Aorta (tissue), 5 donors: ENCODE results near the gene NELL1. TPM values are rescaled to one million over a fixed set of nuclear protein-coding genes. Genes with fewer than 3 reads are reported as not detected.

ENCODE experiments used
- ATAC-seq: fragments of 200-7000 bp; cut with Tn5 transposase; one replicate; pipeline ENCODE4 v1.9.1; 2022; ENCODE audit warnings: moderate library complexity; ENCODE audit not compliant: low FRiP score
- DNase-seq, 2 donors: peaks; one replicate each; pipeline ENCODE4 v3.0.0-alpha.2; 2020
- H3K27ac ChIP-seq, 2 donors: one replicate each; pipeline ENCODE4 v1.5.1; 2013; ENCODE audit warnings: low read length in 2 of 2, mild to moderate bottlenecking in 2 of 2, moderate library complexity in 2 of 2, control low read depth in 1 of 2, inconsistent platforms in 1 of 2, low read depth in 1 of 2
- H3K27me3 ChIP-seq, 2 donors: one replicate each; pipeline ENCODE4 v1.6.1; 2013; ENCODE audit warnings: control low read depth in 1 of 2, low read length in 1 of 2, mild to moderate bottlenecking in 1 of 2, moderate library complexity in 1 of 2; ENCODE audit not compliant: insufficient read depth in 2 of 2, control insufficient read depth in 1 of 2
- H3K36me3 ChIP-seq, 2 donors: one replicate each; pipeline ENCODE4 v1.6.1; 2013; ENCODE audit warnings: control low read depth in 1 of 2, low read length in 1 of 2, mild to moderate bottlenecking in 1 of 2; ENCODE audit not compliant: insufficient read depth in 2 of 2, control insufficient read depth in 1 of 2
- H3K4me1 ChIP-seq, 2 donors: one replicate each; pipeline ENCODE4 v1.6.1; 2013; ENCODE audit warnings: low read length in 2 of 2, control low read depth in 1 of 2, mild to moderate bottlenecking in 1 of 2, moderate library complexity in 1 of 2; ENCODE audit not compliant: insufficient read depth in 2 of 2, control insufficient read depth in 1 of 2
- H3K4me3 ChIP-seq, 2 donors: one replicate each; pipeline ENCODE4 v1.5.1; 2013; ENCODE audit warnings: low read length in 2 of 2, control low read depth in 1 of 2, mild to moderate bottlenecking in 1 of 2
- H3K9me3 ChIP-seq: one replicate; pipeline ENCODE4 v1.6.1; 2013; ENCODE audit warnings: mild to moderate bottlenecking, low read length; ENCODE audit not compliant: control insufficient read depth
- WGBS, 2 donors: extraction: QIAGEN DNeasy Blood & Tissue Kit; methylation state at CpG; one replicate each; pipeline ENCODE4 v1.1.7; 2013; 5-methylcytosine and 5-hydroxymethylcytosine counted together
- intact Hi-C, 2 donors: fragments of 100-400 bp; cut with DNase I; formaldehyde crosslinking; loops; one replicate each; pipeline versions ENCODE4 v1.14.2 to v1.15.0; 2022
- polyA plus RNA-seq, 2 donors: library from polyadenylated mRNA; stranded (reverse); fragments of 200-250 nt; gene quantifications; one replicate each; pipeline ENCODE4 v1.2.3, GENCODE V29; 2013
- total RNA-seq, 2 donors: library from RNA; stranded (reverse); fragmentation: NEBNext Ultra II Directional; extraction: Animal tissue kit (Norgen Biotek cat#: 25700); gene quantifications; one replicate each; pipeline ENCODE4 v1.2.1, GENCODE V29; 2021
- donor health status: healthy with polysubstance abuse.
- donor health status: Bipolar disorder and iron deficiency.
- donor health status: DM: no; HTN: no; CAD: no.
- donor health status: DM: no; HTN: no; CAD: no.
- donor health status: DM: yes; HTN: yes; CAD: no.

The NELL1 gene
- total and polyA plus RNA-seq, 4 donors = 0.88 TPM; not detected in 3

DNA sequence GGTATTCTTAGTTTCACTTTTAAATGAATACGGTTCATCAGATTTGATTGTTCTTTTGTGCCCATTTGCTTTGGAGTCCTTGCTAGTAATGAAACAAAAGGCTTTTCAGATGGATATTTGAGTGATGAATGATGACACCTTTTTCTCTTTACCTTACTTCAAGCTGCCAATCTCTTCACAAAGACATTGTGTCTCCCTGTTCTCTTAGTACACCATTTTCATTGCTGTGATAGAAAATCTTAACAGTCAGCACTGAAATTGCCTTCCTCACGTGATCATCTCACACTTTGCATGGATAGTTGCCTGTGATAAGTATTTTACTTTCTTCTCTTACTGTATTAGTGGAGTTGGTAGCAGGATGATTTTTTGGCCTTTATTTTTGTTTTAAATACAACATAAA is 396.6 kb downstream of the NELL1 start:
- H3K4me3 ChIP-seq = no peak overlapping the region
- intact Hi-C loops = no loop called here

GRCh38 chr11:21068886-21069285 is 399.5 kb downstream of the NELL1 start:
- no peaks in the 10 kb centered on the region for H3K36me3 ChIP-seq
- no peak overlapping the region for H3K4me3 ChIP-seq
- no peaks in the 10 kb centered on the region for H3K4me1 ChIP-seq
- no peak overlapping the region for H3K27ac ChIP-seq
- H3K27me3 ChIP-seq = peaks cover 0 to 2% of the 10 kb centered on the region in 2 donors
- ATAC-seq (no peak), DNase-seq (no peak)
- no peaks in the 10 kb centered on the region for H3K9me3 ChIP-seq
- intact Hi-C loops = no loop called here
- 63 to 64% methylated on average over 3 of the region's 3 CpGs for WGBS, 2 donors

More for the DNA sequence above, 396.6 kb downstream of the NELL1 start:
- DNase-seq (no peak), ATAC-seq (no peak)
- no peaks in the 10 kb centered on the region for H3K4me1 ChIP-seq
- H3K9me3 ChIP-seq = peaks cover 2% of the 10 kb centered on the region
- no peaks in the 10 kb centered on the region for H3K36me3 ChIP-seq
- 58 to 68% methylated on average over 2 of the region's 2 CpGs for WGBS, 2 donors
- H3K27ac ChIP-seq = no peak overlapping the region
- H3K27me3 ChIP-seq = no peaks in the 10 kb centered on the region

GRCh38 chr11:21069909-21070308 is 400.5 kb downstream of the NELL1 start:
- Histone ChIP-seq H3K36me3 (no peaks in the 10 kb centered on the region), H3K4me1 (no peaks in the 10 kb centered on the region), H3K4me3 (no peak overlapping the region), H3K27ac (no peak overlapping the region), H3K27me3 (peaks cover 0 to 2% of the 10 kb centered on the region in 2 donors), H3K9me3 (no peaks in the 10 kb centered on the region)
- ATAC-seq (no peak), DNase-seq (no peak)
- WGBS, 2 donors = 52 to 57% methylated on average over 5 of the region's 5 CpGs
- intact Hi-C loops = no loop called here

- ATAC-seq = no peak
- H3K27ac ChIP-seq = no peak overlapping the region
- H3K27me3 ChIP-seq = peaks cover 0 to 2% of the 10 kb centered on the region in 2 donors
- no peaks in the 10 kb centered on the region for H3K9me3 ChIP-seq
- no peaks in the 10 kb centered on the region for H3K36me3 ChIP-seq
- no peaks in the 10 kb centered on the region for H3K4me1 ChIP-seq
- no peak overlapping the region for H3K4me3 ChIP-seq
- no peak for DNase-seq
- WGBS, 2 donors = 70 to 72% methylated on average over 3 of the region's 3 CpGs
- intact Hi-C loops = no loop called here
Observed at GRCh38 chr11:21072558-21072957, 403.2 kb downstream of the NELL1 start.

GRCh38 chr11:21082853-21083252 is 413.5 kb downstream of the NELL1 start:
- Histone ChIP-seq H3K27ac (no peak overlapping the region), H3K4me3 (no peak overlapping the region), H3K27me3 (no peaks in the 10 kb centered on the region), H3K36me3 (no peaks in the 10 kb centered on the region), H3K9me3 (no peaks in the 10 kb centered on the region), H3K4me1 (no peaks in the 10 kb centered on the region)
- no peak for ATAC-seq
- 84 to 88% methylated on average over 3 of the region's 3 CpGs for WGBS, 2 donors
- DNase-seq = no peak
- intact Hi-C loops = no loop called here

GRCh38 chr11:21088930-21089329 is 419.5 kb downstream of the NELL1 start:
- DNase-seq (no peak), ATAC-seq (no peak)
- Histone ChIP-seq H3K36me3 (no peaks in the 10 kb centered on the region), H3K4me1 (no peaks in the 10 kb centered on the region), H3K27ac (no peak overlapping the region), H3K9me3 (no peaks in the 10 kb centered on the region), H3K27me3 (no peaks in the 10 kb centered on the region), H3K4me3 (no peak overlapping the region)
- intact Hi-C loops = no loop called here

DNA sequence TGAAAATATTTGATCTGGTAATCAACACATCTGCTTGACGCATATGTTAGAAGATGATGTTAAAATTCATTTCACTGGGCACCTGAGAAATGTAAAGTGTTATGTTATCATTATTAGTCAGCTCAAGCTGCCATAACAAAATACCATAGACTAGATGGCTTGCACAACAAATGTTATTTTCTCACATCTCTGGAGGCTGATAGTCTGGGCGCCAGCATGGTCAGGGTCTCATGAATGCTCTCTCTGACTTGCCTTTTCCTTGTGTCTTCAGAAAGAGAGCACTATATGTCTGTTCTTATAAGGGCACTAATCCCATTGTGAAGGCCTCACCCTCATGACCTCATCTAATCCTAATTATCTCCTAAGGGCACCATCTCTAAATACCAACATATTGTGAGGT is 435.3 kb downstream of the NELL1 start:
- H3K27me3 ChIP-seq = no peaks in the 10 kb centered on the region
- H3K9me3 ChIP-seq = no peaks in the 10 kb centered on the region
- no peak for ATAC-seq
- intact Hi-C loops = no loop called here
- WGBS, 2 donors = 80 to 91% methylated on average over 2 of the region's 2 CpGs
- H3K4me1 ChIP-seq = no peaks in the 10 kb centered on the region
- no peak overlapping the region for H3K27ac ChIP-seq
- DNase-seq = no peak
- no peaks in the 10 kb centered on the region for H3K36me3 ChIP-seq
- no peak overlapping the region for H3K4me3 ChIP-seq

- Histone ChIP-seq H3K4me1 (no peaks in the 10 kb centered on the region), H3K27me3 (no peaks in the 10 kb centered on the region), H3K9me3 (no peaks in the 10 kb centered on the region), H3K4me3 (no peak overlapping the region), H3K36me3 (no peaks in the 10 kb centered on the region), H3K27ac (no peak overlapping the region)
- 52 to 61% methylated on average over 5 of the region's 5 CpGs for WGBS, 2 donors
- ATAC-seq = no peak
- no peak for DNase-seq
- intact Hi-C loops = no loop called here
Observed at GRCh38 chr11:21105196-21105917, 436.0 kb downstream of the NELL1 start.

DNA sequence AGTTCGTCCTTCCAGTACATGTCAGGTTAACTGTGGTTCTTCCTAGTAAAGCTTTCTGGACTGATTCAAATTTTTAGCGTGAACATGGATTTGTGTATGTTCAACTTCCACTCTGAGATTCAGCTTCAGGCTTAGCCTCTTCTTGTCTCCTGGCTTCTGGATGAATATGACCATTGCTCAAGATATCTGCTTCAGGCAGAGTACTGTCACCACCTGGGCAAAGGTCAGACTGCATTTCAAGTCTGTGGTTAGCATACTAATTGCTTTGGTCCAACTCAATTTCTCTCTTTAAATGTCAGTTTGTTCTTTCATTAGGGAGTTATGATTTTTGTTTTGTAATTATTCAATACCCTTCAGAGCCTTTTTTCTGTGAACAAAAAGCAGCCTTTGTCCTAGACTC is 440.0 kb downstream of the NELL1 start:
- Histone ChIP-seq H3K36me3 (no peaks in the 10 kb centered on the region), H3K4me1 (no peaks in the 10 kb centered on the region), H3K4me3 (no peak overlapping the region), H3K27ac (no peak overlapping the region), H3K9me3 (no peaks in the 10 kb centered on the region), H3K27me3 (no peaks in the 10 kb centered on the region)
- WGBS, 2 donors = 88 to 92% methylated on average over 2 of the region's 2 CpGs
- DNase-seq = no peak
- ATAC-seq = no peak
- intact Hi-C loops = no loop called here
